A673 (cell line): ENCODE measurements around the gene PARP8. TPM values are rescaled to one million over a fixed set of nuclear protein-coding genes. Genes with fewer than 3 reads are reported as not detected.
"Not testable (repeated sequence)": the region's sequence is repeated elsewhere in the genome, so short reads cannot be mapped to it uniquely, and the experiment has no call there.

Experiments used
- BruUV-seq: library from RNA; stranded (reverse); fragments of 400-500 nt; replicated peaks from 2 replicates; lab custom pipeline; 2021; lab: Mats Ljungman, UMichigan
- CTCF ChIA-PET: fragments of 300-600 bp; sonication (Branson Sonifier 250); formaldehyde crosslinking; loops from one replicate; lab custom pipeline; 2022; ENCODE audit warnings: antibody characterized with exemption; lab: Charles Lee
- POLR2A ChIA-PET: fragments of 300-600 bp; sonication (Branson Sonifier 250); formaldehyde crosslinking; loops from one replicate; lab custom pipeline; 2022; ENCODE audit warnings: antibody characterized with exemption; ENCODE audit not compliant: low non-redundant PET; lab: Charles Lee
- DNase-seq: peaks from one replicate; pipeline ENCODE4 v3.0.0-alpha.2; 2015; ENCODE audit warnings: low spot score
- H3K27ac ChIP-seq: fragments of 200-600 bp; sonication (generic); 2 replicates; pipeline ENCODE4 v1.5.1; 2016; ENCODE audit warnings: mixed run types, low read depth, mild to moderate bottlenecking, mixed read lengths, antibody characterized with exemption, low read length; ENCODE audit not compliant: poor library complexity, severe bottlenecking
- H3K27me3 ChIP-seq: fragments of 200-600 bp; sonication (generic); replicated peaks from 2 replicates; pipeline ENCODE4 v1.6.1; 2017; ENCODE audit warnings: mixed run types, low read depth, mild to moderate bottlenecking, mixed read lengths, antibody characterized with exemption, low read length; ENCODE audit not compliant: insufficient read depth, poor library complexity
- H3K36me3 ChIP-seq: fragments of 200-600 bp; sonication (generic); 2 replicates; pipeline ENCODE4 v1.6.1; 2016; ENCODE audit warnings: mixed run types, mild to moderate bottlenecking, mixed read lengths, antibody characterized with exemption, low read length; ENCODE audit not compliant: insufficient read depth, poor library complexity, severe bottlenecking
- H3K4me1 ChIP-seq: fragments of 200-600 bp; sonication (generic); 2 replicates; pipeline ENCODE4 v1.6.1; 2017; ENCODE audit warnings: mixed run types, mild to moderate bottlenecking, mixed read lengths, antibody characterized with exemption, low read length; ENCODE audit not compliant: insufficient read depth, poor library complexity, severe bottlenecking
- H3K4me3 ChIP-seq: fragments of 200-600 bp; sonication (generic); 2 replicates; pipeline ENCODE4 v1.5.1; 2016; ENCODE audit warnings: low read depth, mixed run types, mild to moderate bottlenecking, mixed read lengths, low read length; ENCODE audit not compliant: poor library complexity, severe bottlenecking
- H3K9me3 ChIP-seq: fragments of 200-600 bp; sonication (generic); 2 replicates; pipeline ENCODE4 v1.6.1; 2016; ENCODE audit warnings: mixed run types, low read depth, mild to moderate bottlenecking, mixed read lengths, antibody characterized with exemption, low read length; ENCODE audit not compliant: poor library complexity, severe bottlenecking
- CTCF ChIP-seq: fragments of 300-800, 200-600 bp; sonication (generic); conservative IDR thresholded peaks from 2 replicates; pipeline ENCODE4 v1.5.1; 2017; ENCODE audit warnings: low read depth, mild to moderate bottlenecking, antibody characterized with exemption, low read length, moderate library complexity, mixed read lengths
- EZH2 ChIP-seq: fragments of 200-600 bp; sonication (generic); IDR thresholded peaks from 2 replicates; pipeline ENCODE4 v1.6.1; 2017; ENCODE audit warnings: borderline replicate concordance, low read depth, mild to moderate bottlenecking, mixed read lengths, antibody characterized with exemption, low read length; ENCODE audit not compliant: poor library complexity, severe bottlenecking
- intact Hi-C: fragments of 100-400 bp; cut with micrococcal nuclease; formaldehyde crosslinking; loops from one replicate; pipeline ENCODE4 v1.10.0; 2022; ENCODE audit not compliant: unreplicated experiment
- total RNA-seq: library from RNA; stranded (reverse); gene quantifications from 2 replicates; pipeline ENCODE4 v1.2.3, GENCODE V29; 2021

PARP8 gene
- total RNA-seq, 1 experiment from 2014 or later, result 18.0 TPM

GRCh38 chr5:50658246-50658645 lies 8.2 kb upstream of the PARP8 start:
- H3K9me3 ChIP-seq, result no peaks in the 10 kb centered on the region
- POLR2A ChIA-PET, result no interaction called here
- no peak for DNase-seq
- no TSS peak for BruUV-seq
- no peak for TF ChIP-seq EZH2
- TF ChIP-seq CTCF, result no peak
- intact Hi-C loops, result no loop called here
- H3K36me3 ChIP-seq, result no peaks in the 10 kb centered on the region
- H3K4me3 ChIP-seq, result no peak overlapping the region
- H3K4me1 ChIP-seq, result no peaks in the 10 kb centered on the region
- CTCF ChIA-PET, result no interaction called here
- no peaks in the 10 kb centered on the region for H3K27me3 ChIP-seq
- no peak overlapping the region for H3K27ac ChIP-seq

- intact Hi-C loops, result no loop called here
- no peak overlapping the region for H3K27ac ChIP-seq
- BruUV-seq, result no TSS peak
- no peaks in the 10 kb centered on the region for H3K9me3 ChIP-seq
- H3K4me1 ChIP-seq, result peaks cover 4% of the 10 kb centered on the region
- DNase-seq, result no peak
- no peaks in the 10 kb centered on the region for H3K36me3 ChIP-seq
- ChIA-PET CTCF (no interaction called here), POLR2A (no interaction called here)
- H3K27me3 ChIP-seq, result no peaks in the 10 kb centered on the region
- H3K4me3 ChIP-seq, result no peak overlapping the region
- TF ChIP-seq CTCF (no peak), EZH2 (no peak)
Measured at GRCh38 chr5:50663636-50664035, 2.8 kb upstream of the PARP8 start.

- POLR2A ChIA-PET, result no interaction called here
- intact Hi-C loops, result loop anchor here (5.0 kb wide), 1 partner anchor 82 kb away; no protein-coding TSS in a partner anchor
Measured at GRCh38 chr5:50665091-50665490, 1.3 kb upstream of the PARP8 start.

GRCh38 chr5:50665761-50666202 lies 655 bp upstream of the PARP8 start:
- H3K9me3 ChIP-seq, H3K27me3 ChIP-seq, H3K27ac ChIP-seq, DNase-seq, H3K4me1 ChIP-seq, POLR2A ChIA-PET, CTCF ChIA-PET, H3K36me3 ChIP-seq: not testable (repeated sequence)
- BruUV-seq, result TSS peak; percentile 56
- peak overlapping the region; percentile 66 for H3K4me3 ChIP-seq
- intact Hi-C loops, result loop anchor here (5.0 kb wide), 1 partner anchor 82 kb away; no protein-coding TSS in a partner anchor

More at GRCh38 chr5:50665091-50665490, 1.3 kb upstream of the PARP8 start:
- no peaks in the 10 kb centered on the region for H3K9me3 ChIP-seq
- no peak overlapping the region for H3K4me3 ChIP-seq
- H3K27me3 ChIP-seq, result no peaks in the 10 kb centered on the region
- CTCF ChIA-PET, result no interaction called here
- BruUV-seq, result no TSS peak
- H3K4me1 ChIP-seq, result peaks cover 4% of the 10 kb centered on the region
- DNase-seq, result no peak
- TF ChIP-seq CTCF (no peak), EZH2 (no peak)
- H3K27ac ChIP-seq, result no peak overlapping the region
- no peaks in the 10 kb centered on the region for H3K36me3 ChIP-seq
